ENCODE measurements around the gene XAF1. TPM values are rescaled to one million over a fixed set of nuclear protein-coding genes. Genes with fewer than 3 reads are reported as not detected.

XAF1 gene, protein sequence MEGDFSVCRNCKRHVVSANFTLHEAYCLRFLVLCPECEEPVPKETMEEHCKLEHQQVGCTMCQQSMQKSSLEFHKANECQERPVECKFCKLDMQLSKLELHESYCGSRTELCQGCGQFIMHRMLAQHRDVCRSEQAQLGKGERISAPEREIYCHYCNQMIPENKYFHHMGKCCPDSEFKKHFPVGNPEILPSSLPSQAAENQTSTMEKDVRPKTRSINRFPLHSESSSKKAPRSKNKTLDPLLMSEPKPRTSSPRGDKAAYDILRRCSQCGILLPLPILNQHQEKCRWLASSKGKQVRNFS
- not detected in 5 replicates for total RNA-seq (2022; extraction: Qiagen RNA extraction; ENCODE audit: low read depth)

DNA sequence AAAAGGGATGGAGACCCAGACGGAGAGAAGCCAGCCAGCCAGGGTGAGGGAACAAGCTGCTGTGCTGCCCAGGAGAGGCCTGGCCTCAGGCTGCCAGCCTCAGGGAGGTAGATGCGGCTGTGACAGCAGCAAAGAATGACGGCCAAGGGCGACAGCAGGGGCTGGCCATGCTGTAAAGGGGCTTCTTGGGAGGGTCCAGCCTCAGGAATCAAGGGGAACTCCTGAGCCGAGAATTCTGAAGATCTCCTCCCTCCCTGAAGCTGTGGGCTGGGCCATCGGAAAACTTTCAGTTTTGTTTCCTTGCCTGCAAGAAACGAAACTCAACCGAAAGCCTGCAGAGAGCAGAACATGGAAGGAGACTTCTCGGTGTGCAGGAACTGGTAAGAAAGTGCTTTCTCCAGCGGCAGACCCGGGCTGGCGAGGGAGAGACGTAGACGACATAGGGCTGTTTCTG lies at the start of gene XAF1:
Gene XAF1 (plus strand): TSS at position 316 of the 454 bp plus-strand sequence. CDS start 33 bp downstream, at position 349.

DNA sequence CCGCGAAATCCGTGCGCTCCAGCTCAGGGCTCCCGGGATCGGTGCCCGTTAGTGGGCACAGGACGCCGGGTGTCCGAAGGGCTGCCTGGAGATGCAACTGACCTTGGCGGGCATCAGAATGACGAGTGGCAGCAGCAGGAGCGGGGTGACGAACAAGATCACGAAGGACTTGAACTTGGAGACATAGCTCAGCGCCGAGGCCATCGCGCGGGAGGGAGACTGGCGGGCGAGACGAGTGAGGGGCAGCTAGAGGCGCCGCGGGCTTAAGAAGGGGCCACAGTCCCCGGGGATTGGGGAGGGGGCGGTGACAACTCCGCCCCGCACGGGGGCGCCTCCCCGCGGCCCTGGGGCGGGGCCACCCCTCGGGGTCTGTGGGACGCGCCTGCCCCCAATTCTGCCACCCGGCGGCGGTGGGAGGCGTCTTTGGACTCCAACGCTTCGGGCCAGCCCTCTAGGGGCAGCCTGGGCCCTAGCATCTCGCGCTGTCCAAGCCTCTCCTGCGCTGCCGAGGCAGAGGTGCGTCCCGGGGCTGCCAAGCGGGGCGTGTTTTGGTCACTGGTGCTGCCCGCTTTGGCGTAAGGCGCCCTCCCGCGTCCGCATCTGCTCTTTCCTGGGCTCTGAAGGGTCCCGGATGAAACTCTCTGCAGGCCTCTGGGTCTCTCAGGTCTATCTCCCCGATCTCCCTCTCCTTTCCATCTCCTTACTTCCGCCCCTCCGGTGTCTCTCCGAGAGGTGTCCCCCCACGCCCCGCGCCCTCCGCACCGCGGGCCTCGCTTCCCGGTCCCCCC lies 42.5 kb upstream of the XAF1 start, which contains the start of gene SLC13A5:
Gene SLC13A5 (minus strand): TSS at position 240 of the 788 bp plus-strand sequence. CDS start 36 bp downstream, at position 204.

DNA sequence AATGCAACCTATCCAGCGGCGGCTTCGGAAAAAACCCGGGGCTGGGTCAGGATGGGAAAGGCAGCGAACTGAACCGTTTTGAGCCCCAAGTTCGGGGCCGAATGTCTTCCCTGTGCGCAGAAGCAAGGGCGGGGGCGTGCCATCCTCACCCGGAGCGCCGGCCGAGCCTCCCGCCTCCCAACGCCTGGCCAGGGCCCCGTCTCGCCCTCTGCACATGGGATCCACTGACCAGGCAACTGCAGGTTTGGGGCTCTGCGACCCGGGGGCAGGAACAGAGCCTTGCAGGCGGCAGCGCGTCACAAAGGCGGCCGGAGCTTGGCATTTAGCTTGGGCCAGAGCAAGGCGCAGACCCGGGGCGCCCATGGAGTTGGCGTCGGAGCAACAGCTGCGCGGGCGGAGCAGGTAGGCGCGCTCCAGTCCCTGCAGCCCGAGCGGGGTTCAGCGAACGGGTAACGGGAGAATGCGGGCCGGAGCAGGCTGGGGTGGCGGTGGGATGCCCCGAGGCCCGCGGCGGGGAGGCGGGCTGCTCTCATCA lies 20.1 kb downstream of the XAF1 start, which contains the start of gene FBXO39:
Gene FBXO39 (plus strand): TSS at position 345 of the 535 bp plus-strand sequence. CDS start 3,654 bp downstream, outside the sequence.

Other genes starting within 250 kb of the XAF1 start
- gene PITPNM3, start 199.5 kb upstream of the XAF1 start, total RNA-seq (2022; extraction: Qiagen RNA extraction; ENCODE audit: low read depth) = 1.8 to 2.5 TPM (median 2.1 TPM) in 5 replicates
- 16.9 to 23.2 TPM (median 18.6 TPM) in 5 replicates for gene KIAA0753, start 115.3 kb upstream of the XAF1 start, total RNA-seq (2022; extraction: Qiagen RNA extraction; ENCODE audit: low read depth)
- 388 to 481 TPM (median 445 TPM) in 5 replicates for gene TXNDC17, start 115.0 kb upstream of the XAF1 start, total RNA-seq (2022; extraction: Qiagen RNA extraction; ENCODE audit: low read depth)
- gene MED31, start 104.4 kb upstream of the XAF1 start, total RNA-seq (2022; extraction: Qiagen RNA extraction; ENCODE audit: low read depth) = 20.9 to 33.1 TPM (median 31.0 TPM) in 5 replicates
- gene C17orf100, start 104.3 kb upstream of the XAF1 start, total RNA-seq (2022; extraction: Qiagen RNA extraction; ENCODE audit: low read depth) = 1.8 to 2.9 TPM (median 2.5 TPM) in 5 replicates
- gene SLC13A5, start 42.7 kb upstream of the XAF1 start, total RNA-seq (2022; extraction: Qiagen RNA extraction; ENCODE audit: low read depth) = 0.20 to 0.30 TPM (median 0.25 TPM) in 4 of 5 replicates, not detected in the other
- gene FBXO39, start 20.2 kb downstream of the XAF1 start, total RNA-seq (2022; extraction: Qiagen RNA extraction; ENCODE audit: low read depth) = not detected in 5 replicates
- 0.03 to 0.05 TPM in 2 of 5 replicates, not detected in the others for gene TEKT1, start 75.7 kb downstream of the XAF1 start, total RNA-seq (2022; extraction: Qiagen RNA extraction; ENCODE audit: low read depth)
- not detected in 5 replicates for gene ALOX12, start 240.0 kb downstream of the XAF1 start, total RNA-seq (2022; extraction: Qiagen RNA extraction; ENCODE audit: low read depth)